A549 treated with DMSO at 1 μM for 4 hours (cell line): Measurements from ENCODE around the gene SLITRK3. TPM values are rescaled to one million over a fixed set of nuclear protein-coding genes. Genes with fewer than 3 reads are reported as not detected.

Experiments
- total RNA-seq: library from RNA; stranded (reverse); fragments of 200-300 nt; extraction: Qiagen RNA extraction; gene quantifications from 5 replicates; pipeline ENCODE4 v1.2.3, GENCODE V29; 2022; ENCODE audit warnings: low read depth

Gene SLITRK3, protein sequence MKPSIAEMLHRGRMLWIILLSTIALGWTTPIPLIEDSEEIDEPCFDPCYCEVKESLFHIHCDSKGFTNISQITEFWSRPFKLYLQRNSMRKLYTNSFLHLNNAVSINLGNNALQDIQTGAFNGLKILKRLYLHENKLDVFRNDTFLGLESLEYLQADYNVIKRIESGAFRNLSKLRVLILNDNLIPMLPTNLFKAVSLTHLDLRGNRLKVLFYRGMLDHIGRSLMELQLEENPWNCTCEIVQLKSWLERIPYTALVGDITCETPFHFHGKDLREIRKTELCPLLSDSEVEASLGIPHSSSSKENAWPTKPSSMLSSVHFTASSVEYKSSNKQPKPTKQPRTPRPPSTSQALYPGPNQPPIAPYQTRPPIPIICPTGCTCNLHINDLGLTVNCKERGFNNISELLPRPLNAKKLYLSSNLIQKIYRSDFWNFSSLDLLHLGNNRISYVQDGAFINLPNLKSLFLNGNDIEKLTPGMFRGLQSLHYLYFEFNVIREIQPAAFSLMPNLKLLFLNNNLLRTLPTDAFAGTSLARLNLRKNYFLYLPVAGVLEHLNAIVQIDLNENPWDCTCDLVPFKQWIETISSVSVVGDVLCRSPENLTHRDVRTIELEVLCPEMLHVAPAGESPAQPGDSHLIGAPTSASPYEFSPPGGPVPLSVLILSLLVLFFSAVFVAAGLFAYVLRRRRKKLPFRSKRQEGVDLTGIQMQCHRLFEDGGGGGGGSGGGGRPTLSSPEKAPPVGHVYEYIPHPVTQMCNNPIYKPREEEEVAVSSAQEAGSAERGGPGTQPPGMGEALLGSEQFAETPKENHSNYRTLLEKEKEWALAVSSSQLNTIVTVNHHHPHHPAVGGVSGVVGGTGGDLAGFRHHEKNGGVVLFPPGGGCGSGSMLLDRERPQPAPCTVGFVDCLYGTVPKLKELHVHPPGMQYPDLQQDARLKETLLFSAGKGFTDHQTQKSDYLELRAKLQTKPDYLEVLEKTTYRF
- total RNA-seq = not detected in 5 replicates

DNA sequence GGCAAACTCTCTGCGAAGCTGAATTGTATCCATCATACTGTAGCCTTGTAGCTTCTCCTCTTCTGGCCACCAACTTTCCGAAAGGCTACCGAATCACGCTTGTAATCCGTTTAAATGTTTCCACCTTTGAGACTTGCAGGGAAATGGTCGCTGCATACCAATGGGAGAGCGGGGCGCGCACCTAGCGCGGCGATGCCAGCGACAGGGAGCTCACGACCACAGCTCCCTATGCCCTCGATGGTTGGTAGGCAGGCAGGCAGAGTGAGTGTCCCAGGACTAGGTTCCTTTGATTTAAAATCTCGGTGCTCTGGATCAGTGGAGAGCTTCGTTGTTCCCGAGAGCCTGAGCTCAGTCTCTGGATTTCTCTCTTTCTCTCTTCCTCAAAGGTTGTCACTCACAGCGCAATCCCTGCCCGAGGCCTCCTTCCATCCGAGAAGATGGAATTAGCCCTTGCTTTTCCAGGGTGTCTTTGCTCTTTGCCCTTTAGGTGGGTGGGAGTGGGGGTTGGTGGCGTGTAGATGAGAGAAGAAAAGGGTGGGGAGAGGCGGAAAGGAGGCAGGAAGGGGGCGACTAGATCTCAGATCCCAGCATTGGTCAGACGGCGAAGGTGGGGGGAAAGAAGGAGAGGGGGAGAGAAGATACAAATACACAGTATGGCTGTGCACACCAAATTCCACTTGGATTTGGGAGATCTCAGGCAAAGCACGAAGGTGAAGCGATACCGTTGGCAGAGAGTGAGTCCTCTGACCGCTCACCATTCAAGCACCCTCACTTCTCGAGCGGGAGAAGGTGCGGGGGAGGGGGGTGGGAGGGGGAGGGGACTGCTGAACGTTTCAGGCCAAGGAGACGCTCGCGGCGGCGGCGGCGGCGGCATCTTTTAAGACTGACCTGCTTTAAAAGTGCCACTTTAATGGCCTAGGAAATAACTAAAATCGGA lies at the start of gene SLITRK3:
SLITRK3 (minus strand) TSS at position 745 of the 937 bp plus-strand sequence. CDS start 5,554 bp downstream, outside the sequence.

Other genes starting within 250 kb of the SLITRK3 start
- gene SI, start 117.9 kb downstream of the SLITRK3 start, total RNA-seq = not detected in 5 replicates